OCI-LY1 (cell line): Measurements from ENCODE around the gene QRSL1.
"Not testable (repeated sequence)": the region's sequence is repeated elsewhere in the genome, so short reads cannot be mapped to it uniquely, and the experiment has no call there.

Source experiments
- H2AFZ ChIP-seq: fragments of 200-600 bp; sonication (generic), shearing (Covaris generic); 2 replicates; pipeline ENCODE4 v1.6.0; 2014; ENCODE audit warnings: antibody characterized with exemption, mild to moderate bottlenecking, low read length
- H3F3A ChIP-seq: fragments of 200-600 bp; sonication (generic), shearing (Covaris generic); 2 replicates; pipeline ENCODE4 v1.6.0; 2014; ENCODE audit warnings: mild to moderate bottlenecking, antibody characterized with exemption, low read length, moderate library complexity; ENCODE audit not compliant: insufficient read depth
- H3K27ac ChIP-seq: fragments of 200-600 bp; sonication (generic); 2 replicates; pipeline ENCODE4 v1.5.1; 2014; ENCODE audit warnings: low read length, mixed run types, mild to moderate bottlenecking, low read depth; ENCODE audit not compliant: poor library complexity, severe bottlenecking
- H3K27me3 ChIP-seq: fragments of 200-600 bp; sonication (generic); 2 replicates; pipeline ENCODE4 v1.6.0; 2014; ENCODE audit warnings: antibody characterized with exemption, mild to moderate bottlenecking, low read length, moderate library complexity; ENCODE audit not compliant: insufficient read depth
- H3K36me3 ChIP-seq: fragments of 200-600 bp; sonication (generic); 2 replicates; pipeline ENCODE4 v1.6.1; 2014; ENCODE audit warnings: mild to moderate bottlenecking, antibody characterized with exemption, low read length, moderate library complexity, mixed read lengths; ENCODE audit not compliant: insufficient read depth
- H3K4me1 ChIP-seq: fragments of 200-600 bp; sonication (generic); 2 replicates; pipeline ENCODE4 v1.5.1; 2014; ENCODE audit warnings: mild to moderate bottlenecking, low read length, moderate library complexity; ENCODE audit not compliant: insufficient read depth, severe bottlenecking
- H3K4me2 ChIP-seq: fragments of 200-600 bp; sonication (generic), shearing (Covaris generic); 2 replicates; pipeline ENCODE4 v1.6.1; 2014; ENCODE audit warnings: low read length
- H3K4me3 ChIP-seq: fragments of 200-600 bp; sonication (generic); 2 replicates; pipeline ENCODE4 v1.5.1; 2014; ENCODE audit warnings: low read length, low read depth, mild to moderate bottlenecking, mixed read lengths; ENCODE audit not compliant: poor library complexity, severe bottlenecking
- H3K79me2 ChIP-seq: fragments of 200-600 bp; shearing (Covaris generic); 2 replicates; pipeline ENCODE4 v1.6.1; 2016; ENCODE audit warnings: mixed run types, low read length, mixed read lengths; ENCODE audit not compliant: insufficient read depth
- H3K9ac ChIP-seq: fragments of 200-600 bp; sonication (generic), shearing (Covaris generic); 2 replicates; pipeline ENCODE4 v1.6.1; 2014; ENCODE audit warnings: mild to moderate bottlenecking, low read length, mixed read lengths
- H3K9me2 ChIP-seq: fragments of 200-600 bp; sonication (generic), shearing (Covaris generic); 2 replicates; pipeline ENCODE4 v1.6.1; 2014; ENCODE audit warnings: low read depth, mild to moderate bottlenecking, low read length, mixed read lengths
- H3K9me3 ChIP-seq: fragments of 200-600 bp; shearing (Covaris generic); 2 replicates; pipeline ENCODE4 v1.6.1; 2014; ENCODE audit warnings: low read length, mixed read lengths
- H4K20me1 ChIP-seq: fragments of 200-600 bp; sonication (generic), shearing (Covaris generic); 2 replicates; pipeline ENCODE4 v1.6.0; 2016; ENCODE audit warnings: mild to moderate bottlenecking, low read length; ENCODE audit not compliant: insufficient read depth
- CTCF ChIP-seq: fragments of 200-600 bp; sonication (generic), shearing (Covaris generic); IDR thresholded peaks from 2 replicates; pipeline ENCODE4 v1.5.1; 2017; ENCODE audit warnings: mild to moderate bottlenecking, antibody characterized with exemption, low read length, moderate library complexity, mixed read lengths
- EZH2 ChIP-seq: fragments of 200-600 bp; sonication (generic), shearing (Covaris generic); IDR thresholded peaks from 2 replicates; pipeline ENCODE4 v1.8.0; 2017; ENCODE audit warnings: borderline replicate concordance, mixed run types, mild to moderate bottlenecking, antibody characterized with exemption, low read length, moderate library complexity, mixed read lengths

Gene QRSL1

GRCh38 chr6:106700581-106700980, 71.2 kb downstream of the QRSL1 start:
- H3K79me2 ChIP-seq: no peaks in the 10 kb centered on the region
- no peaks in the 10 kb centered on the region for H4K20me1 ChIP-seq
- peak overlapping the region; percentile 79 for H3K9ac ChIP-seq
- peak overlapping the region; percentile 100 for H3K27ac ChIP-seq
- H3K4me2 ChIP-seq: peak overlapping the region; percentile 84
- no peaks in the 10 kb centered on the region for H3K9me2 ChIP-seq
- H3K4me3 ChIP-seq: no peak overlapping the region
- peaks cover 88% of the 10 kb centered on the region for H3K4me1 ChIP-seq
- H3K27me3 ChIP-seq: no peaks in the 10 kb centered on the region
- H3K9me3 ChIP-seq: peaks cover 9% of the 10 kb centered on the region
- H3F3A ChIP-seq: peaks cover 18% of the 10 kb centered on the region; the same call in 1 of the 2 replicates
- TF ChIP-seq EZH2 (no peak), CTCF (no peak)
- H2AFZ ChIP-seq: no peak overlapping the region
- peaks cover 12% of the 10 kb centered on the region for H3K36me3 ChIP-seq

- peaks cover 82% of the 10 kb centered on the region for H3K4me1 ChIP-seq
- not testable (repeated sequence) for H3K27me3 ChIP-seq, H4K20me1 ChIP-seq, H3K9me2 ChIP-seq, H3K79me2 ChIP-seq, H2AFZ ChIP-seq
- peak overlapping the region; percentile 84 for H3K4me2 ChIP-seq
- peaks cover 18% of the 10 kb centered on the region; the same call in 1 of the 2 replicates for H3F3A ChIP-seq
- peak overlapping the region; percentile 36 for H3K4me3 ChIP-seq
- peaks cover 15% of the 10 kb centered on the region for H3K9me3 ChIP-seq
- peak overlapping the region; percentile 100 for H3K27ac ChIP-seq
- H3K9ac ChIP-seq: peak overlapping the region; percentile 79
- H3K36me3 ChIP-seq: peaks cover 19% of the 10 kb centered on the region
These were observed 71.8 kb downstream of the QRSL1 start for GRCh38 chr6:106701201-106701600.

- peaks cover 74% of the 10 kb centered on the region for H3K4me1 ChIP-seq
- no peak overlapping the region for H2AFZ ChIP-seq
- peaks cover 16% of the 10 kb centered on the region for H3K9me3 ChIP-seq
- peaks cover 18% of the 10 kb centered on the region; the same call in 1 of the 2 replicates for H3F3A ChIP-seq
- H4K20me1 ChIP-seq: no peaks in the 10 kb centered on the region
- TF ChIP-seq CTCF: no peak
- no peak for TF ChIP-seq EZH2
- H3K27me3 ChIP-seq: no peaks in the 10 kb centered on the region
- H3K79me2 ChIP-seq: no peaks in the 10 kb centered on the region
- H3K9me2 ChIP-seq: no peaks in the 10 kb centered on the region
- peak overlapping the region; percentile 84 for H3K4me2 ChIP-seq
- H3K36me3 ChIP-seq: peaks cover 19% of the 10 kb centered on the region
- peak overlapping the region; percentile 36 for H3K4me3 ChIP-seq
- H3K27ac ChIP-seq: peak overlapping the region; percentile 100
- H3K9ac ChIP-seq: peak overlapping the region; percentile 79
These were observed 72.7 kb downstream of the QRSL1 start for GRCh38 chr6:106702046-106702445.

- Histone ChIP-seq H2AFZ (no peak overlapping the region), H3K4me2 (peak overlapping the region; percentile 84), H3K27ac (peak overlapping the region; percentile 100)
These were observed 73.2 kb downstream of the QRSL1 start for GRCh38 chr6:106702451-106703110.

More at GRCh38 chr6:106702451-106703110, 73.2 kb downstream of the QRSL1 start:
- no peaks in the 10 kb centered on the region for H3K79me2 ChIP-seq
- peaks cover 16% of the 10 kb centered on the region for H3K9me3 ChIP-seq
- H3K27me3 ChIP-seq: no peaks in the 10 kb centered on the region
- H3K9me2 ChIP-seq: no peaks in the 10 kb centered on the region
- H3K4me3 ChIP-seq: peak overlapping the region; percentile 57
- peaks cover 18% of the 10 kb centered on the region; the same call in 1 of the 2 replicates for H3F3A ChIP-seq
- peaks cover 19% of the 10 kb centered on the region for H3K36me3 ChIP-seq
- H3K9ac ChIP-seq: peak overlapping the region; percentile 88
- H3K4me1 ChIP-seq: peaks cover 68% of the 10 kb centered on the region
- TF ChIP-seq CTCF (no peak), EZH2 (no peak)
- no peaks in the 10 kb centered on the region for H4K20me1 ChIP-seq
